A549 treated with GW870086 at 1 μM for 4 hours (cell line): ENCODE results near the gene CCDC34. TPM values are rescaled to one million over a fixed set of nuclear protein-coding genes. Genes with fewer than 3 reads are reported as not detected.

Experiments
- total RNA-seq: library from RNA; stranded (reverse); fragments of 200-300 nt; extraction: Qiagen RNA extraction; gene quantifications from 5 replicates; pipeline ENCODE4 v1.2.3, GENCODE V29; 2022; ENCODE audit warnings: low read depth

CCDC34 gene, protein sequence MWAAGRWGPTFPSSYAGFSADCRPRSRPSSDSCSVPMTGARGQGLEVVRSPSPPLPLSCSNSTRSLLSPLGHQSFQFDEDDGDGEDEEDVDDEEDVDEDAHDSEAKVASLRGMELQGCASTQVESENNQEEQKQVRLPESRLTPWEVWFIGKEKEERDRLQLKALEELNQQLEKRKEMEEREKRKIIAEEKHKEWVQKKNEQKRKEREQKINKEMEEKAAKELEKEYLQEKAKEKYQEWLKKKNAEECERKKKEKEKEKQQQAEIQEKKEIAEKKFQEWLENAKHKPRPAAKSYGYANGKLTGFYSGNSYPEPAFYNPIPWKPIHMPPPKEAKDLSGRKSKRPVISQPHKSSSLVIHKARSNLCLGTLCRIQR
- 26.5 to 28.4 TPM (median 27.1 TPM) in 5 replicates for total RNA-seq

DNA sequence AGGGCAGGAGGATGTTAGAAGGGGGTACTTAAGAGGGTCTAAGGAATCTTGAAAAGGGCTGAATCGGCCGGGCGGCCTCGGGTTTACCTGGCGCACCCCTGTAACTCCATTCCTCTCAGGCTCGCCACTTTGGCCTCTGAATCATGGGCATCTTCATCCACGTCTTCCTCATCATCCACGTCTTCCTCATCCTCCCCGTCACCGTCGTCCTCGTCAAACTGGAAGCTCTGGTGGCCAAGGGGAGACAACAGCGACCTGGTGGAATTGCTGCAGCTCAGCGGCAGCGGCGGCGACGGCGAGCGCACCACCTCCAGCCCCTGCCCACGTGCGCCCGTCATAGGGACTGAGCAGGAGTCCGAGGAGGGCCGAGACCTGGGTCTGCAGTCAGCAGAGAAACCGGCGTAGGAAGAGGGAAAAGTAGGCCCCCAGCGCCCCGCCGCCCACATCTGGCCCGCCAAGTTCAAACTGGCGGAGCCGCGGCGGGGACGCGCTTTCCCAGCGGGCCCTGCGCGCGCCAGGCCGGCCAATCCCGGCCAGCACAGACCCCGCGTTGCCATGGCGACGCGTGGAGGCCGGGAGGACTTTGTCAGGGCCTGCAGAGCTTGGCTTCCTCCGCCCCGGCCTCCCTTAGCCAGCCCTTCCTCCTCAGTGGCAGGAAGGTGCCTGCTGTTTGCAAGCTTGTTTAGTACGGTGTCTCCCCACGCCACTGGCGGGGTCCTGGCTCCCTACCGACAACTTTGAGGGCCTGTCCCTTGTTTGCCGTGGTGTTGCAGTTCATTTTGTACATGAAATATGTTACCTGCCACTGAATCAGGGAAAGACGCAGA is at the start of gene CCDC34:
Gene CCDC34 (minus strand): TSS at position 467 of the 827 bp plus-strand sequence. CDS start 21 bp downstream, at position 446.

Other genes starting within 250 kb of the CCDC34 start
- gene LGR4, start 109.6 kb upstream of the CCDC34 start, total RNA-seq, result 32.1 to 50.3 TPM (median 44.6 TPM) in 5 replicates
- gene LIN7C, start 143.6 kb upstream of the CCDC34 start, total RNA-seq, result 5.2 to 8.5 TPM (median 6.6 TPM) in 5 replicates